GM12875 (cell line): ENCODE data around the gene EPGN.
"Not testable (repeated sequence)": the region's sequence is repeated elsewhere in the genome, so short reads cannot be mapped to it uniquely, and the experiment has no call there.

Experiments
- H3K4me3 ChIP-seq: one replicate; pipeline ENCODE4 v1.5.1; 2011; ENCODE audit warnings: low read depth, low read length, control low read depth
- CTCF ChIP-seq: IDR thresholded peaks from 2 replicates; pipeline ENCODE4 v1.5.1; 2011; ENCODE audit warnings: low read depth, mild to moderate bottlenecking, control low read depth, inconsistent platforms, low read length, moderate library complexity, borderline replicate concordance; ENCODE audit not compliant: insufficient read depth

EPGN gene

GRCh38 chr4:74331944-74332343 lies 23.7 kb downstream of the EPGN start:
- H3K4me3 ChIP-seq, result no peak overlapping the region
- TF ChIP-seq CTCF, result no peak

GRCh38 chr4:74334636-74335035 lies 26.4 kb downstream of the EPGN start:
- no peak for TF ChIP-seq CTCF
- H3K4me3 ChIP-seq, result no peak overlapping the region

GRCh38 chr4:74335341-74336021 lies 27.2 kb downstream of the EPGN start:
- TF ChIP-seq CTCF, result no peak
- no peak overlapping the region for H3K4me3 ChIP-seq

- TF ChIP-seq CTCF, result no peak
These were observed 30.6 kb downstream of the EPGN start for GRCh38 chr4:74338792-74339333.

GRCh38 chr4:74339501-74339900 lies 31.2 kb downstream of the EPGN start:
- TF ChIP-seq CTCF, result no peak
- H3K4me3 ChIP-seq, result no peak overlapping the region

More at GRCh38 chr4:74338792-74339333, 30.6 kb downstream of the EPGN start:
- no peak overlapping the region for H3K4me3 ChIP-seq

- not testable (repeated sequence) for H3K4me3 ChIP-seq
These were observed 32.2 kb downstream of the EPGN start for GRCh38 chr4:74340421-74340820.

- TF ChIP-seq CTCF, result no peak
- no peak overlapping the region for H3K4me3 ChIP-seq
These were observed 35.8 kb downstream of the EPGN start for GRCh38 chr4:74344031-74344430.
